Ovary (tissue), 3 donors: ENCODE measurements around the gene DENND5A.

Experiments used
- CTCF ChIP-seq, 3 donors: fragments of 450-650 bp in 2 of 3; fragments of 200-600 bp in 1 of 3; IDR thresholded peaks; one replicate each; pipeline versions ENCODE4 v1.5.1 to v1.8.0; 2016 to 2022; ENCODE audit warnings: antibody characterized with exemption in 3 of 3, mild to moderate bottlenecking in 1 of 3
- EP300 ChIP-seq: sonication (generic); formaldehyde crosslinking; IDR thresholded peaks from one replicate; pipeline ENCODE4 v1.6.1; 2017; ENCODE audit warnings: antibody characterized with exemption
- POLR2A ChIP-seq: fragments of 450-650 bp; IDR thresholded peaks from one replicate; pipeline ENCODE4 v1.6.1; 2017; ENCODE audit warnings: antibody characterized with exemption, mild to moderate bottlenecking, moderate library complexity
- donor health status: DM: no; HTN: no; CAD: no.

- no peak for TF ChIP-seq CTCF (IDR thresholded peaks at IDR 0.05)
- no peak for TF ChIP-seq POLR2A
- TF ChIP-seq EP300, result no peak
Observed at GRCh38 chr11:9231848-9232177, 33.3 kb downstream of the DENND5A start.
